B cell (primary cell): ENCODE data around the gene TMEM263.
"Not testable (repeated sequence)": the region's sequence is repeated elsewhere in the genome, so short reads cannot be mapped to it uniquely, and the experiment has no call there.

Experiments used
- CTCF ChIP-seq: fragments of 200-600 bp; IDR thresholded peaks from one replicate; pipeline ENCODE4 v1.8.0; 2022; ENCODE audit warnings: antibody characterized with exemption, mild to moderate bottlenecking
- EZH2 ChIP-seq: IDR thresholded peaks from 2 replicates; pipeline ENCODE4 v1.6.1; 2012; ENCODE audit warnings: borderline replicate concordance, low read depth, mild to moderate bottlenecking, moderate library complexity, low read length; ENCODE audit not compliant: insufficient read depth, poor library complexity, severe bottlenecking

GRCh38 chr12:107002665-107003064 lies 47.0 kb downstream of the TMEM263 start:
- TF ChIP-seq CTCF, EZH2: not testable (repeated sequence)
